ENCODE measurements around the gene PHLPP2. TPM values are rescaled to one million over a fixed set of nuclear protein-coding genes. Genes with fewer than 3 reads are reported as not detected.
A peak's percentile ranks its signal among the peaks of the same experiment; 100 is the strongest.

Gene PHLPP2
- total RNA-seq, 1 experiment from 2014 or later: 4.4 TPM

- Histone ChIP-seq H4K20me1 (ENCODE audit: low read length) (no peaks in the 10 kb centered on the region), H2AFZ (ENCODE audit: low read length) (no peak overlapping the region), H3K79me2 (ENCODE audit: low read length) (no peaks in the 10 kb centered on the region), H3K9me3 (ENCODE audit: low read length) (no peaks in the 10 kb centered on the region), H3K4me3 (ENCODE audit: low read length) (no peak overlapping the region), H3F3A (ENCODE audit: low read length, unreplicated experiment) (no peaks in the 10 kb centered on the region), H3K27me3 (ENCODE audit: low read length) (no peaks in the 10 kb centered on the region), H3K9ac (ENCODE audit: low read length) (no peak overlapping the region), H3K4me1 (ENCODE audit: insufficient read depth, low read length) (peaks cover 7% of the 10 kb centered on the region; the same call in 1 of the 2 replicates), H3K4me2 (ENCODE audit: low read length) (no peak overlapping the region), H3K27ac (ENCODE audit: low read length) (no peak overlapping the region), H3K9me2 (replicated peaks; ENCODE audit: low read length) (no peaks in the 10 kb centered on the region), H3K36me3 (ENCODE audit: low read depth, low read length) (peaks cover 7% of the 10 kb centered on the region; the same call in 1 of the 2 replicates)
- intact Hi-C loops (cut with micrococcal nuclease): loop anchor here (10.0 kb wide), 1 partner anchor 75 kb away; no protein-coding TSS in a partner anchor
- ChIA-PET POLR2A (ENCODE audit: unreplicated experiment) (no interaction called here), CTCF (interaction anchor here (0.5 kb wide), 1 partner anchor 59 kb away, joined by 3 read pairs; no protein-coding TSS in a partner anchor)
- ATAC-seq: no peak
- no peak for TF ChIP-seq CTCF (conservative IDR thresholded peaks at IDR 0.05; ENCODE audit: low read depth, low read length)
- TF ChIP-seq EZH2phosphoT487 (IDR thresholded peaks at IDR 0.05; ENCODE audit: borderline replicate concordance, low read length): no peak
- TF ChIP-seq EZH2 (IDR thresholded peaks at IDR 0.05; ENCODE audit: low read length, unreplicated experiment): no peak
- DNase-seq: no peak
- no TSS peak for BruUV-seq (replicated peaks)
These were observed 54.5 kb downstream of the PHLPP2 start for GRCh38 chr16:71669926-71670536.

GRCh38 chr16:71666928-71667707 lies 57.4 kb downstream of the PHLPP2 start:
- no peak overlapping the region for H2AFZ ChIP-seq (ENCODE audit: low read length)
- POLR2A ChIA-PET (ENCODE audit: unreplicated experiment): no interaction called here

More at GRCh38 chr16:71666928-71667707, 57.4 kb downstream of the PHLPP2 start:
- Histone ChIP-seq H3K4me1 (ENCODE audit: insufficient read depth, low read length) (peaks cover 7% of the 10 kb centered on the region; the same call in 1 of the 2 replicates), H3K9me3 (ENCODE audit: low read length) (no peaks in the 10 kb centered on the region), H3K9ac (ENCODE audit: low read length) (no peak overlapping the region), H3K36me3 (ENCODE audit: low read depth, low read length) (peaks cover 7% of the 10 kb centered on the region; the same call in 1 of the 2 replicates), H3K27ac (ENCODE audit: low read length) (no peak overlapping the region), H3K9me2 (replicated peaks; ENCODE audit: low read length) (no peaks in the 10 kb centered on the region), H3K4me2 (ENCODE audit: low read length) (no peak overlapping the region), H3K4me3 (ENCODE audit: low read length) (no peak overlapping the region), H3K27me3 (ENCODE audit: low read length) (no peaks in the 10 kb centered on the region), H3F3A (ENCODE audit: low read length, unreplicated experiment) (no peaks in the 10 kb centered on the region), H4K20me1 (ENCODE audit: low read length) (no peaks in the 10 kb centered on the region), H3K79me2 (ENCODE audit: low read length) (no peaks in the 10 kb centered on the region)
- CTCF ChIA-PET: no interaction called here
- ATAC-seq (peak; percentile 68), DNase-seq (peak; percentile 8)
- intact Hi-C loops (cut with micrococcal nuclease): no loop called here
- BruUV-seq (replicated peaks): no TSS peak
- no peak for TF ChIP-seq EZH2 (IDR thresholded peaks at IDR 0.05; ENCODE audit: low read length, unreplicated experiment)
- no peak for TF ChIP-seq EZH2phosphoT487 (IDR thresholded peaks at IDR 0.05; ENCODE audit: borderline replicate concordance, low read length)
- TF ChIP-seq CTCF (conservative IDR thresholded peaks at IDR 0.05; ENCODE audit: low read depth, low read length): no peak
